CD4-positive, alpha-beta T cell treated with Interferon gamma for 1 hour (primary cell): ENCODE results near the gene ZNF358.

Experiments used
- DNase-seq: peaks from one replicate; pipeline ENCODE4 v3.0.0-alpha.2; 2020

ZNF358 gene

DNA sequence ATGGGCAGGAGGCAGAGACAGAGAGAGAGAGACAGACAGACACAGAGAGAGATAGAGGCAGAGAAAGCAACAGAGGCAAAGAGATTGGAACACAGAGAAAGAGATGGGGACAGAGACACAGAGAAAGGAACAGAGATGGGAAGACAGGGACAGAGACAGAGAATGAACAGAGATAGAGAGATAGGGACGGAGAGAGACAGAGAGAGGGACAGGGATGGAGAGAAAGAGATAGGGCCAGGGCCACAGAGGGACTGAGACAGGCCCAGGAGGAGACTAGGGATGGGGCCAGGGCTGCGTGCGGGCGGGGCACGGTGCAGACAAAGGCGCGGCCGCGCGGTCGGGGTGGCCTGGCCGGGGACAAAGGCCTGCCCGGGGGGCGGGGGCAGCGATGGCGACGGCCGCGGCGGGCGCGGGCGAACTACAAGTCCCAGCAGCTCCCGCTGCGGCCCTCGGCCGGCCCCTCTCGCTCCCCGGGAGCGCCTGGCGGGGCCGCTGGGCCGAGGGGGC lies at the start of gene ZNF358:
ZNF358 (plus strand) TSS at position 459 of the 507 bp plus-strand sequence. CDS start 3,140 bp downstream, outside the sequence.
- DNase-seq, result peak; percentile 38

GRCh38 chr19:7467009-7467989 lies 48.6 kb upstream of the ZNF358 start:
- no peak for DNase-seq

DNA sequence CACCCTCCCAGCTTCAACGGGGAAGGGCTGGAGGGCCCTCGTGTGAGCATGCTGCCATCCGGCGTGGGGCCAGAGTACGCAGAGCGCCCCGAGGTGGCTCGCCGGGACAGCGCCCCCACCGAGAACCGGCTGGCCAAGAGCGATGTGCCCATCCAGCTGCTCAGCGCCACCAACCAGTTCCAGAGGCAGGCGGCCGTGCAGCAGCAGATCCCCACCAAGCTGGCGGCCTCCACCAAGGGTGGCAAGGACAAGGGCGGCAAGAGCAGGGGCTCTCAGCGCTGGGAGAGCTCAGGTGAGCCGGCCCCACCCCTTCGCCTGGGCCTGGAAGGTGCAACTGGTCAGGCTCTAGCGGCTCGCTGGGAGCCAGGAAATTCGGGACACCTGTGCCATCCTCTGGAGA lies 47.1 kb upstream of the ZNF358 start:
- DNase-seq, result no peak

- DNase-seq, result no peak
Measured at GRCh38 chr19:7469669-7470285, 46.1 kb upstream of the ZNF358 start.

DNA sequence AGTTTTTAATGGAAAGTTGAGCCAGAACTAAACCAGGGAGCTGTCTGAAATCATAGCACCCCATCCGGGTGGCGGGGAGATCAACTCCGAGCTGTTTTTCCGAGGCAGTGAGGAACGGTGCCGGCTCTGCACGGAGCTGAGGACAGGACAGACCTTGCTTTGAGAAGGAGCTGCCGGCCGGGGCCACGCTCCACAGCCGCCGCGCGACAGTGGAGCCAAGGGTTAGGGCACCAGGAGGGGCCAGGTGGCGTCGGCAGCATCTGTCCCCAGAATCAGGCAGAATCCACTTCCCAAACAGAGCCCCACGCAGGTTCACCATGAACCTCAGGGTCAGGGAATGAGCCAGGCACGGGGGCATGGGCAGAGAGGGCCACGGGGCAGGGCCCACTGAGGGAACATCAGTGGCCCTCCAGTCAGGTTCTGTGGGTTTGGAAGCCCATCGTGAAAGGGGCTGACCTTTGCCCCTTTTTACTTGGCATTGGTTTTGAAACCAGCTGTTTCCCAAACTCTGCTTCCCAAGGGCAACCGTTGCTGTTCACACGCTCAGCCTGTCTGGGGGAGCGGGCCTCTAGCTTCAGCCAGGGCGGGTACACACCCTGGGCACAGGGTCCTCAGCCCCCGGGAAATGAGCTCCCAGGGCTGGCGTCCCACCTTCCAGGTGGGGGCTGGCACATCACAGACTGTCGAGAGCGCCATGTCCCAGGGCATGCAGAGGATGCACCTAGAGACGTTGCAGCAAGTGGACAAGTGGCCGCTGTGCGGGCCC lies 45.2 kb upstream of the ZNF358 start:
- DNase-seq, result no peak

- no peak for DNase-seq
Measured at GRCh38 chr19:7471696-7472615, 43.9 kb upstream of the ZNF358 start.

GRCh38 chr19:7475665-7476064 lies 40.2 kb upstream of the ZNF358 start:
- DNase-seq, result no peak

GRCh38 chr19:7476241-7476640 lies 39.7 kb upstream of the ZNF358 start:
- no peak for DNase-seq

GRCh38 chr19:7476777-7477494 lies 39.0 kb upstream of the ZNF358 start:
- no peak for DNase-seq

- no peak for DNase-seq
Measured at GRCh38 chr19:7477758-7478157, 38.1 kb upstream of the ZNF358 start.

DNA sequence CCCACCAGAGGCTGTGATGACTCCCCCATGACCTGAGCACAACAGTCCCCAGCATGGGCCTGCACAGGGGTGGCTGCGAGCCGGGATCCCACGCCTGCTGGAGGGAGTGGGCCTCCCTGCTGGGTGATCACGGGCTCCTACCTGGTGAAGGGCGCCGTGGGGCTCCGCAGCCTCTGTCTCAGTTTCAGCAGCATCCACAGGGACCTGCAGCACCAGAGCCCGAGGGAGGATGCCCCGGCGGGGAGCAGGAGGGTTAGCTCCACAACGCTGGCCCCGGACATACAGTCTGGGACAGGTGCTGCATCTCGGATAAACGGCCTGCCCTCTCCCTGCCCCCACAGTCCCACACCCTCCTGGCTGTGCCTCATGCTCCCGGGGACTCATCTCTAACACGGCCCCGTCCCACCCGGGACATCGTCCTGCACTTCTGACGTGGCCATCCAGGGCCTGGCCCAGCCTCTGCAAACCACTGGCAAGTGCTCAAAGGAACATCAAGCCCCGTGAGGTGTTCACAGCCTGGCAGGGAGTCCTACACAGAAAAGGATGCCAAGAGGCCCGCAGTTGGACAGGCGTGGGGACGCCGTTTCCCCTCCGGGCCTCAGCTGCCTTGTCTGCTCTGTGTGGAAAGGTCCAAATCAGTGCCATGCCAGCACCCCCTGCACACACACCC lies 37.6 kb upstream of the ZNF358 start:
- DNase-seq, result no peak

DNA sequence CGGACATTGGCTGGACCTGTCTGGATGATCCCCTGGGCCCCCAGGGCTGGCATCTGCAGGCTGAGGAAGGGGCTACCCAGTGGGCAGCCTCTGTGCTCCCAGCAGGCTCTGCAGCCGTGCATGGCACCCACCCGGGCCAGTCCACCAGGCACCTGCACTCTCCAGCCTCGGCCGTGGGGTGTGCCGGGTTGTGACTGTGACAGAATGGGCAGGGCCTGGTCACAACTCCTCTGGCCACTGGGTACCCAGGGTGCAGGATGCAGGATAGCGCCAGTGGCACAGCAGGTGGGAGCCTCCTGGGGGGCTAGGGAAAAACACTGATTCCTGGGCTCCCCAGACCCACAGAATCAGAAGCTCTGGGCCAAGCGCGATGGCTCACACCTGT lies 37.1 kb upstream of the ZNF358 start:
- DNase-seq, result no peak

GRCh38 chr19:7480222-7480969 lies 35.5 kb upstream of the ZNF358 start:
- DNase-seq, result no peak

GRCh38 chr19:7480970-7481255 lies 35.0 kb upstream of the ZNF358 start:
- no peak for DNase-seq

- DNase-seq, result no peak
Measured at GRCh38 chr19:7482584-7483439, 33.1 kb upstream of the ZNF358 start.

DNA sequence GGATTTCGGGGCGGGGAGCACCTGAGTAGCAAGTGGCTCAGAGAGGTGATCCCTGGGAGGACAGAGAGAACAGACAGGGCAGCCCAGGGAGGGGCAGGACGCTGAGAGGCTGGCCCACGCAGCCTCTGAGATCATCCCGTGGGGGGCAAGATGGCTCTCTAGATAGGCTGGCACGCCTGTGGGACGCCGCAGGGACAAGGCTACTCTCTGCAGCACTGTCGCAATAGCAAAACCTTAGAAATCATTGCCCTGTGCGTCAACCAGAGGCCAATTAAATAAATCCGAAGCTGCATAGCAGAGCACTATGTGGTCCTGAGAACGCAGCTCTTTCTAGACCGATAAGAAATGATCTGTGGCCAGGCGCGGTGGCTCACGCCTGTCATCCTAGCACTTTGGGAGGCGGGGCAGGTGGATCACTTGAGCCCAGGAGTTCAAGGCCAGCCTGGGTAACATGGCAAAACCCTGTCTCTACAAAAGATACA lies 32.1 kb upstream of the ZNF358 start:
- DNase-seq, result peak; percentile 26

DNA sequence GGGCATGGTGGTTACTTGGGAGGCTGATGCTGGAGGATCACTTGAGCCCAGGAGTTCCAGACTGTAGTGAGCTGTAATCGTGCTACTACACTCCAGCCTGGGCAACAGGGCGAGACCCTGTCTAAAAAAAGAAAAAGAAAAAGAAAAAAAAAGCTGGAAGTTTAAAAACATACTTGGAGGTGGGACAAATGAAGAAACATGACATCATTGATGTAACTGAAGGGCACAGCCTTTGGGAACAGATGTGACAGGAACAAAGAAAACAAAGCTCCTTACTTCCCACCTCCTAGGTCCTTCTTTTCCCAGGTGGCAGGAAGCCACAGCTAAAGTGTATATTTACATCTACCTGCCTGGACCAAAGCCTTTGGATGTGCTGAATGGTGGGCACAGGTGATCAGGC lies 29.0 kb upstream of the ZNF358 start:
- DNase-seq, result no peak

DNA sequence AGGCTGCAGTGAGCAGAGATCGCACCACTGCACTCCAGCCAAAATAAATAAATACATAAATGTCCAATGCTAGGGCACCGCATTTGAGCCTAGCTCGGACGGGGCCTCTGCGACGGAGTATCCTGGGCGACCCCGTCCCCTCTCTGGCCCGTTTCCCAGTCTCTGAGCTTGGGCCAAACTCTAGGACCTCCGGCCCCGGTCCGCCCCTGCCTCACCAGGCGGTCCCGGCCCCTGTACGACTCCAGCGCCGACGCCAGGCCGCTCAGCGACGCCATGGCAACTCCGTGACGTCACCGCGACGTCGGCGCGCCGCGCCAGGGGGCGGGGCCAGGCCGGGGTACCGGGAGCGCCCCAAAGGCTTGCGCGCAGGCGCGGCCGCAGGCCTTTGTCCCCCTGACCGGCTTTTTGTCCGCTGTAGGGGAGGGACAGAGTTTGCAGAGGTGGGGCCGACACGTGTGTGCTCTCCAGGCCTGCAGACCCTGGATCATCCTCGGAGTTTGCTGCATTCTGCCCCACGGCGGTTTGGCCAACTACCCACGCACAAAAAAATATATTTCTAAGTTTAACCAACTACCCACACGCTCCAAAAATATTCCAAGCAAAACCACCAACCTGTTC lies 27.1 kb upstream of the ZNF358 start, which contains the start of gene PEX11G:
PEX11G (minus strand) TSS at position 300 of the 618 bp plus-strand sequence; CDS start at position 275, 25 bp downstream.
- peak; percentile 89 for DNase-seq
